Vagina (tissue), 2 donors: ENCODE data around the gene EPB41L2.

Experiments used
- POLR2A ChIP-seq, 2 donors: fragments of 450-650 bp; IDR thresholded peaks; one replicate each; pipeline ENCODE4 v1.6.1; 2017; ENCODE audit warnings: antibody characterized with exemption in 2 of 2, mild to moderate bottlenecking in 2 of 2, moderate library complexity in 2 of 2
- POLR2AphosphoS5 ChIP-seq, 2 donors: sonication (generic); formaldehyde crosslinking; IDR thresholded peaks; one replicate each; pipeline ENCODE4 v1.9.0; 2017; ENCODE audit warnings: antibody characterized with exemption in 2 of 2, mild to moderate bottlenecking in 2 of 2, low read depth in 1 of 2; ENCODE audit not compliant: insufficient read depth in 1 of 2
- TF ChIP-seq, protein P1 (sequence below), 3 experiments: fragments of 450-650 bp in 2 of 3; fragments of 200-600 bp in 1 of 3; sonication (generic) in 1 of 3; IDR thresholded peaks; one replicate each; pipeline ENCODE4 v1.5.1; 2017 to 2019; ENCODE audit warnings: antibody characterized with exemption in 3 of 3, mild to moderate bottlenecking in 2 of 3, moderate library complexity in 2 of 3

DNA sequence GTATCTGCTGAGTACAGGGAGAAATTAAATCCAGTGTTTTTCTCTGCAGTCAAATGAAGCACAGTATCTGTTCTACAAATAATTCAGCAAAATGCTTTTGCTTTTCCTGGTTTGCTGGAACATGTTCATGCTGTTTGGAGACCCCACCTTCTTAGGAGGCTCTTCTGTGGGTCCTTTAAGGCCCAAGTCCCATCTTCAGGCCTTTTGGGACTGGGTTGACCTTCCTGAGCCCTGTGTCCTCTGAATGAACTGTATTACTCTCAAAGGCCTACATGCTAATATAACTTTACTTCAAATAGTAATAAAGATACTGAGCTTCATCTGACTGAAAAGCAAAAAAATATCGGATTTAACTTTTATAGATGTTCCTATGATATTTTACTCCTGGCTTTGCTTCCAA lies 216.5 kb downstream of the EPB41L2 start:
- TF ChIP-seq POLR2A (IDR thresholded peaks at IDR 0.05), result no peak
- TF ChIP-seq, protein P1, sequence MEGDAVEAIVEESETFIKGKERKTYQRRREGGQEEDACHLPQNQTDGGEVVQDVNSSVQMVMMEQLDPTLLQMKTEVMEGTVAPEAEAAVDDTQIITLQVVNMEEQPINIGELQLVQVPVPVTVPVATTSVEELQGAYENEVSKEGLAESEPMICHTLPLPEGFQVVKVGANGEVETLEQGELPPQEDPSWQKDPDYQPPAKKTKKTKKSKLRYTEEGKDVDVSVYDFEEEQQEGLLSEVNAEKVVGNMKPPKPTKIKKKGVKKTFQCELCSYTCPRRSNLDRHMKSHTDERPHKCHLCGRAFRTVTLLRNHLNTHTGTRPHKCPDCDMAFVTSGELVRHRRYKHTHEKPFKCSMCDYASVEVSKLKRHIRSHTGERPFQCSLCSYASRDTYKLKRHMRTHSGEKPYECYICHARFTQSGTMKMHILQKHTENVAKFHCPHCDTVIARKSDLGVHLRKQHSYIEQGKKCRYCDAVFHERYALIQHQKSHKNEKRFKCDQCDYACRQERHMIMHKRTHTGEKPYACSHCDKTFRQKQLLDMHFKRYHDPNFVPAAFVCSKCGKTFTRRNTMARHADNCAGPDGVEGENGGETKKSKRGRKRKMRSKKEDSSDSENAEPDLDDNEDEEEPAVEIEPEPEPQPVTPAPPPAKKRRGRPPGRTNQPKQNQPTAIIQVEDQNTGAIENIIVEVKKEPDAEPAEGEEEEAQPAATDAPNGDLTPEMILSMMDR (IDR thresholded peaks at IDR 0.05), result no peak
- no peak for TF ChIP-seq POLR2AphosphoS5 (IDR thresholded peaks at IDR 0.05; ENCODE audit: insufficient read depth in 1 of 2, low read depth in 1 of 2)
